Activated CD4-positive, alpha-beta T cell treated with anti-CD3 and anti-CD28 coated beads, Interleukin-10, Interleukin-2, amounts not matched to agents 100 ng/mL and 50 ng/mL, durations not matched to agents 16 hours and 8 hours (primary cell): Measurements from ENCODE around the gene SYNM.
"Not testable (repeated sequence)": the region's sequence is repeated elsewhere in the genome, so short reads cannot be mapped to it uniquely, and the experiment has no call there.

ENCODE experiments used
- DNase-seq: peaks from one replicate; pipeline ENCODE4 v3.0.0-alpha.2; 2020

The SYNM gene, protein sequence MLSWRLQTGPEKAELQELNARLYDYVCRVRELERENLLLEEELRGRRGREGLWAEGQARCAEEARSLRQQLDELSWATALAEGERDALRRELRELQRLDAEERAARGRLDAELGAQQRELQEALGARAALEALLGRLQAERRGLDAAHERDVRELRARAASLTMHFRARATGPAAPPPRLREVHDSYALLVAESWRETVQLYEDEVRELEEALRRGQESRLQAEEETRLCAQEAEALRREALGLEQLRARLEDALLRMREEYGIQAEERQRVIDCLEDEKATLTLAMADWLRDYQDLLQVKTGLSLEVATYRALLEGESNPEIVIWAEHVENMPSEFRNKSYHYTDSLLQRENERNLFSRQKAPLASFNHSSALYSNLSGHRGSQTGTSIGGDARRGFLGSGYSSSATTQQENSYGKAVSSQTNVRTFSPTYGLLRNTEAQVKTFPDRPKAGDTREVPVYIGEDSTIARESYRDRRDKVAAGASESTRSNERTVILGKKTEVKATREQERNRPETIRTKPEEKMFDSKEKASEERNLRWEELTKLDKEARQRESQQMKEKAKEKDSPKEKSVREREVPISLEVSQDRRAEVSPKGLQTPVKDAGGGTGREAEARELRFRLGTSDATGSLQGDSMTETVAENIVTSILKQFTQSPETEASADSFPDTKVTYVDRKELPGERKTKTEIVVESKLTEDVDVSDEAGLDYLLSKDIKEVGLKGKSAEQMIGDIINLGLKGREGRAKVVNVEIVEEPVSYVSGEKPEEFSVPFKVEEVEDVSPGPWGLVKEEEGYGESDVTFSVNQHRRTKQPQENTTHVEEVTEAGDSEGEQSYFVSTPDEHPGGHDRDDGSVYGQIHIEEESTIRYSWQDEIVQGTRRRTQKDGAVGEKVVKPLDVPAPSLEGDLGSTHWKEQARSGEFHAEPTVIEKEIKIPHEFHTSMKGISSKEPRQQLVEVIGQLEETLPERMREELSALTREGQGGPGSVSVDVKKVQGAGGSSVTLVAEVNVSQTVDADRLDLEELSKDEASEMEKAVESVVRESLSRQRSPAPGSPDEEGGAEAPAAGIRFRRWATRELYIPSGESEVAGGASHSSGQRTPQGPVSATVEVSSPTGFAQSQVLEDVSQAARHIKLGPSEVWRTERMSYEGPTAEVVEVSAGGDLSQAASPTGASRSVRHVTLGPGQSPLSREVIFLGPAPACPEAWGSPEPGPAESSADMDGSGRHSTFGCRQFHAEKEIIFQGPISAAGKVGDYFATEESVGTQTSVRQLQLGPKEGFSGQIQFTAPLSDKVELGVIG (N-terminal part only)

DNA sequence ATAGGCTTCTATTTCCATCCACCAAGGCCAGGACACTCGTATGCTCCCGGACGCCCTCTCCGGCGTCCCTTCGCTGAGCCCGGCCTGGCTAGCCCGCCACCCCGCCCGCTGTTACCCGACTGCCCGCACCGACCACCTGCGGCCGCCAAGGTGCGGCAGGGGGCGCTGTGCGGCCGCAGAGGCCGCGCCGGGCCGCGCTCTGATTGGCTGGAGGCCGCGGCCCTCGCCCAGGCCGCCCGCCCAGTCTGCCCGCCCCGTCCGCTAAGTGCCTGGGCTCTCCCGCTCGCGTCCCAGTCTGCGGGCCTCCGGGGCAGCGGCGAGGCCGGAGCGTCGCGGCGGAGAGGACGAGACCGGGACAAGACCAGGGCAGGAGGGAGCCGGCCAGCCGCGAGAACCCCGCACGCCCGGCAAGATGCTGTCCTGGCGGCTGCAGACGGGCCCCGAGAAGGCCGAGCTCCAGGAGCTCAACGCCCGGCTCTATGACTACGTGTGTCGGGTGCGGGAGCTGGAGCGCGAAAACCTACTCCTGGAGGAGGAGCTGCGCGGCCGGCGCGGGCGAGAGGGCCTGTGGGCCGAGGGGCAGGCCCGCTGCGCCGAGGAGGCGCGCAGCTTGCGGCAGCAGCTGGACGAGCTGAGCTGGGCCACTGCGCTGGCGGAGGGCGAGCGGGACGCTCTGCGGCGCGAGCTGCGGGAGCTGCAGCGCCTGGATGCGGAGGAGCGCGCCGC, at the start of gene SYNM:
Gene SYNM (plus strand): TSS at position 293 of the 726 bp plus-strand sequence. CDS start 120 bp downstream, at position 413.
- DNase-seq, result peak; percentile 66

DNA sequence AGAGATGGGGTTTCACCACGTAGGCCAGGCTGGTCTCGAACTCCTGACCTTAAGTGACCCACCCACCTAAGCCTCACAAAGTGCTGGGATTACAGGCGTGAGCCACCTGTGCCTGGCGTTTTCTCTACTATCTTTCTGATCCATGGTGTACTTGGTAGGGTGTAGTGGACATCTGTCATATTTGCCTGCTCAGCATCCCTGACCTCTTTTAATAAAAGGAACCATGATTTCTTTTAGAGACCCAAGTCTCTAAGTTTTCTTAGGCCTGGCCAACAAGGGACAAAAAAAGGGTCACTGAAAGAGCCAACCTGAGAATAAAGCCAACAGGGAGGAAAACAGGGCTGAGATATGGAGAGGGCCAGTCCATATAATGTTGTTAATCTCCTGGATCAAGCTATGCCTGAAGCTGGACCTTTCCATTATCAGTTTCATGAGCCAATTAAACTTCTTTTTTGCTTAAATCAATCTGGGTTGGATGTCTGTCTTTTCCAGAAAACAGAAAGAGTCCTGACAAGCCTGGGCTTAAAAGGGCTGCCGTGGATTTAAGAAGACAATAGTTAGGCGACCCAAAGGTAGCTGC, 49.2 kb upstream of the SYNM start:
- no peak for DNase-seq

DNA sequence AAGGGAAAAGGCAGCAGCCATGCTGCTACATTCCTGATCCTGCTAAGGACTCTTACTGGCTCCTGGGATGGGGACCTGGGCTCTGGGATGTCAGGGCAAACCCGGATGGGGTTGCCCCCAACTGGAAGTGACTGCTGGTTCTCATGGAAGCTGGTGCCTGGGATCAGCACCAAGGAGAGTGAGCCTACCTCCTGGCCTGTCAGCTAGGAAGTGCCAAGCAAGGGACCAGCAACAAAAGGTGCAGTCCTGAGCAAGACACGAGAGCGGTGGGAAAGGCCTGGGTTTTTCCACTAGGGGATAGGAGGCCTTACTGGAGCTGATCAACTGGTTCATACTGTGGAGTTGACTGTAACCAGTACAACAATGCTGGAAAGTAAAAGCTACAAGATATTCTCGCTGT, 47.9 kb upstream of the SYNM start:
- DNase-seq, result no peak

DNA sequence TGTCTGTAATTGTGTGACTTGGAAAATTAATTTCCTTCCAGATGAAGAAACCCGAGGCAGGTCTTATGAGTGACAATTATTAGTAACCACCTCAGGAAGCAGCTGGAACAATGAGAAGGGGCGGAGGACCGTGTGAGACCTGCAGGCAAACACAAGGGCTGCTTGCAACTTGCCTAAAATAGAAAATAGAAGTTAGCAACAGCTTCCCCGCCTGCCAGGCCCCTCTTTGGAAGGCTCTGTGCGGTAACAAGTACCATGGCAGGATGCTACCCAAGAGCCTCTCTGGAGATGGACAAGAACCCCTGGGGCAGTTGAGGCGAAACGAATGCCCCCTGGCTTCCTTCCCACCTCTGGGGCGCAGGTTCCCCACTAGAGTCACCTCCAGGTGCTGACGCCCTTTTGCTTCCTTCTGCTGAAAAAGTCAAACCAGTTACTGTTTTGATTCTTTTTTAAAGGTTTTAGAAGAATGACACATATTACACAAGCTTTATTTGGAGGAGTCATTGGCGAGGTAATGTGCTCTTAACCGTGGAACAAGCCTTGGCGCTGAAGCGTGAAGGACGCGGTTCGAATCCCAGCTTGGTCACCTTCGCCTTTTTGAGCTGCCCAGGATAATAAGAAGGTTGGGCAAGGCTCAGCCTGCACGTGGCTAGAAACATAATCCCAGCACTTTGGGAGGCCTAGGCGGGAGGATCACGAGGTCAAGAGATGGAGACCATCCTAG, 47.0 kb upstream of the SYNM start:
- DNase-seq, result no peak

DNA sequence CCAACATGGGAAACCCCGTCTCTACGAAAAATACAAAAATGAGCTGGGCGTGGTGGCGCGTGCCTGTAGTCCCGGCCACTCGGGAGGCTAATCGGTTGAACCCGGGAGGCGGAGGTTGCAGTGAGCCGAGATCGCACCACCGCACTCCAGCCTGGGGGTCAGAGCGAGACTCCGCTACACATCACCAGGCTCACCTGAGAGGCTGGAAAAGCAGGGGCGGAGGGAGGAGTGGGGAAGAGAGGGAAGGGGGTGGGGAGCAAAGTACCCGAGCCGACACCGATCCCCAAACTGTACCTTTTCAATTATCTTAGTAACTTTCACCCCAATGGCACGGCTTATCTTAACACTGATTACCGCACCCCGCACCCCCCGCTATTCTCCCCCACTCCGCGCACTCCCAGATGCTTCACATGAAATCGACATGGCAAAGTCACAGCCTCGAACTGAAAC, 46.4 kb upstream of the SYNM start:
- DNase-seq, result no peak

DNA sequence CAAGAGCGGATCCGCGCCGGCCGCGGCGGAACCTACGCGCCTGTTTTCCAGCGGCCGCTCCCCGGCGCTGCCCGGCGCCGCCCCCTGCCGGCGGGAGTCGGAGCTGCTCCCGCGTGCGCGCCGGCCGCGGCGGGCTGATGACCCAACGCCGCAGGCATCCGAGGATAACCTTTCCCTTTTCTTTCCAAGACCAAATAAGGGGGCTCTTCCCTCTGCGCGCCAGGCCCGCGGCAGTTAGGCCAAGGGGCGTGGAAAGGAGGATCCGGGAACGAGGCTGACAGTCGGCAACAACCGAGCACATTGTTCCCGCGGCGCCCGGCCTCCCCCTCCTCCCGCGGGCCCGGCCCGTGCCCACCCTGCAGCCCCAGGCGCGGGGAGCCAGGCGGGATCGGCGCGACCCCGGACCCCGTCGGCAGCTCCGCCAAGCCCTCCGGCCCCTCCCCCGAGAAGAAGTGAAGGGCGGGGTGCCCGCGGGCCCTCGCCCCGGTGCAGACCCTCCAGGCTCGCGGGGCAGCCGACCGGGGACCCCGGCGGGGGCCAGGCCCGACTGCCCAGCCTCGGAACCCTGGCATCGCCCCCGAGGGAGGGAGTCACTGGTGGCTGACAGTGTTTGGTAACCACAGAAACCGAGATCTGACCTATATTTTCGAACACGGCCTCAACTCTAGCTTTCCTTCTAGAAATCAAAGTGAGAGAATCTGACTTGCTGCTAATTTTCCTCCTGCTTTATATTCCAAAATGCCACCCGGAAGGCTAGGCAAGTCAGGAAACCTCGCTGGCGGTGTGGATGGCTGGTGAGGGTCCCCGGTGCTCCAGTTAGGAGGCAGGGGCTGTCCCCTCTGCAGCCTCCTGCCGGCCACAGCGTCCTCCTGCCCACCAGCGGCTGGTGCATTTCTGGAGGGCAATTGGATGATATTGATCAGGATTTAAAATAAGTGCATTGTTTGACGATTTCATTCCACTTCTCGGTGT, 45.6 kb upstream of the SYNM start:
- DNase-seq, result peak; percentile 65

DNA sequence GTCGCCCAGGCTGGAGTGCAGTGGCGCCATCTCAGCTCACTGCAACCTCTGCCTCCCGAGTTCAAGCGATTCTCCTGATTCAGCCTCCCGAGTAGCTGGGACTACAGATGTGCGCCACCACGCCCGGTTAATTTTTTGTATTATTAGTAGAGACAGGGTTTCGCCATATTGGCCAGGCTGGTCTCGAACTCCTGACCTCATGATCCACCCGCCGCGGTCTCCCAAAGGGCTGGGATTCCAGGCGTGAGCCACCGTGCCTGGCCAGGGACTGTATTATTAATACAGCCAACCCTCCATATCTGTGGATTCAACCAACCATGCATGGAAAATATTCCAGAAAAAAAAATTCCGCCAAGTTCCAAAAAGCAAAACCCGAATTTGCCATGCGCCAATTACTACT, 44.7 kb upstream of the SYNM start:
- DNase-seq, result not testable (repeated sequence)

DNA sequence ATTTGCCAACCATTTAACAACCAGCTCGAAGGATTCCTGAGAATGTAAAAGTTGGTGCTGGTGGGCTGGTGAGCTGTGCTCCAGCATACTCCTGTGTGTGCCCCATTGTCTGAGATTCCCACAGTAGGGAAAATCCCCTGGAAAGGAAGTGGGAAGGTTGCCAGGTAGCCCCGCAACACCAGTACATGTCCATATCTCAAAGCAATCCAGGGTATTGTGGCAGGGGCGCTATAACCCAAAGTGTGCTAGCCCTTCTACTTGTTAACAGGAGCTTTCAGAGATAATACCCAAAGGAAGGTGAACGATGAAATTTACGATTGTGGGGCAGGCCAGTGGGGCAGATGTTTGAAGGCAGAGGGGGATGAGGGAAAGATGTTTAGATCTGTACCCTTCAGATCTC, 42.7 kb upstream of the SYNM start:
- no peak for DNase-seq

DNA sequence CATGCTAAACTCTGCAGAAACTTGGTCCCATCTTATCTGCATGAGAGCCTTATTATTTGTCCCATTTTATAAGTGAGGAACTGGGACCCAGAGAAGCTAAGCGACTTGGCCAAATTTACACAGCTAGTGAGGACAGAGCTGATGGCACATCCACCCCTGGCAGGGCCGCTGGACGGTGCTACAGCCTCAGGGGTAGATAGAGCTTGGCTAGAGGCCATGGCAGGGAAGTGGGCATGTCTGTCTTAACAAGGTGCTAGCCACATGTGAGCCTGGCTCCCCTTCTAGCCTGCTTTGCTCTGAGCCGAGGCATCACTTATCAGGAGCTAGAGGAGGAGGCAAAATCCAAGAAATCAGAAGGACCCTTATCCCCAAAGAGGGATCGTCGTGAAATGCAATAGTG, 36.7 kb upstream of the SYNM start:
- DNase-seq, result no peak

DNA sequence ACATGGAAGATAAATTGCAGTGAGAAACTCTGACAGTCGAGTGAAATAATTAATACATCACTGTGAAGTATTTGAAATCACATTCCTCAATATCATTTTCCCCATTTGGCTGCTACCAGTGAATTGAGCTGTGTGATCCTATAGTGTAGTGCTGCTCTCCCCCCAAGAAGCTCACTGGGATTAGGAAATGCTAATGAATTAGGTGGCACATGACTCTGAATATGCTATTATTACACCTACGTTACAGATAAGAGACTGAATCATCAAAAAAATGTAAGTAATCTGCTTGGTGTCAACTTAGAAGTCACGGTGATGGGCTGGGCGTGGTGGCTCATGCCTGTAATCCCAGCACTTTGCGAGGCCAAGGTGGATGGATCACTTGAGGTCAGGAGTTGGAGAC, 34.7 kb upstream of the SYNM start:
- DNase-seq, result no peak

DNA sequence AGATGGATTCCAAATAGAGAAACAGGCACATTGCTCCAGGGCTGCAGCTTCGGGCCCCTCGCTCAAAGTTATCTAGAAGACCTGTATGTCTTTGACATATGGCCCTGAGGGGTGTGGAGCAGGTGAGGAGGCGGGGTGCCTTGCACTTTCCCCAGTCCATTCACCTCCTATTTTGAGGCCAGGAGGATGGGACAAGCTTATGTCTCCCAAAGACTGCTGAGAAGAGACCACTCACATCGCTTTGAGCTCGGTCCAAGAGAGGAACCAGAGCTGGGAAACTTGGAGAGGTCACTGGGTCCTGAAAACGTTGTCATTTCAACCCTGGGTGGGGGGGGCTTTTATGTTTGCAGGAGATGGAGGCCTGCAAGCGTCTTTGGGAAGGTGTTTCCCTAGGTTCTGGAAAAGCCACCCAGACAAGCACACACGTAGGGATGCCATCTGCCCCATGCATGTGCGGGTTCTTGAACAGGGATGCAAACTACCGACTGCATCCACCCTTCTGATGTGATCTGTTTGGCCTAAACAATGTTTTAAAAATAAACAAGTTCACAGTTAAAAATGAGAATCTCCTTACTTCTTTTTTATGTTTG, 33.7 kb upstream of the SYNM start:
- no peak for DNase-seq

DNA sequence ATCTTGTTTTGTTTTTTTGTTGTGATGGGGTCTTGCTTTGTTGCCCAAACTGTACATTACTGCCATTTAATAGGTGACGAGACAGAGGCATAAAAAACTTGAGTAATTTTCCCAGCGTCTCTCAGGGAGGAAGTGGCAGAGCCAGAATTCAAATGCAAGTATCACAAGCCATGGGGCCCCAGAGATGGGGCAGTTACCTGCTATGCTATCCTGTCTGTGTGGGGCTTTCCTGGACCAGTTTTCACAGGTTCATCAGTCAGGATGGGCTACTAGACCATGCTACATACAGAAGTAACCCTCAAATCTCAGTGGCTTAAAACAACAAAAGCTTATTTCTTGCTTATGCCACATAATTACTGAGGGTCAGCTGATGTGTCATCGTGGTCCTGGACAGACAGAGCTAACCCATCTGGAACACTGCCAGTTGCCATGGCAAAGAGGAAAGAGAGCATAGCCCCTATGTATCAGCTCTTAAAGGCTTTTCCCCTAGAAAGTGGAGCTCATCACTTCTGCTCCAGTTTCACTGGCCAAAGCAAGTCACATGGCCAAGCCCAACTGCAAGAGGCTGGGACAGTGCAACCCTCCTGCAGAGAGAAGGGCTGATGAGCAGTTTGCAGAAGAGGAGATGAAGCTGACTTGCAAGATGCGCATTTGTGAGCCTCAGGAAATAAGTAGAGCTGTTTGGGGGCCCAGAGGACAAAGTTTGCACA, 31.7 kb upstream of the SYNM start:
- no peak for DNase-seq

DNA sequence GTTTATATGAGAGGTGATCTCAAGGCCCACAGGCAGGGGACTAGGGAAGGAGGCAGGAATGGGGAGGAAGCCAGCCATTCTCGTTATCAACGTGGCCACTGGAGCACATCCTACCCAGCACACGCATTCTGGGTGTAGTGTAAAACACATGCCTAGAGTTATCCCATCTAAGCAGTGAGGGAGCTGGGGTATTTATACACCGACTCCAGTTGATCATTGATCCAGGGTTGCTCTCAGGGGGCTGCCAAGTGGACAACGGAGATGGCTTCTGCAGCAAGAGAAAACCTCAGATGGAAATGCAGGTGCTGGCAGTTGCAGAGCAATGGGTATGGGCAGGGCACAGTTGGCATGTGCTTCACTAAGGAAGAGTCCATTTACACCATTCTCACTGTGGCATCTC, 30.4 kb upstream of the SYNM start:
- DNase-seq, result no peak

DNA sequence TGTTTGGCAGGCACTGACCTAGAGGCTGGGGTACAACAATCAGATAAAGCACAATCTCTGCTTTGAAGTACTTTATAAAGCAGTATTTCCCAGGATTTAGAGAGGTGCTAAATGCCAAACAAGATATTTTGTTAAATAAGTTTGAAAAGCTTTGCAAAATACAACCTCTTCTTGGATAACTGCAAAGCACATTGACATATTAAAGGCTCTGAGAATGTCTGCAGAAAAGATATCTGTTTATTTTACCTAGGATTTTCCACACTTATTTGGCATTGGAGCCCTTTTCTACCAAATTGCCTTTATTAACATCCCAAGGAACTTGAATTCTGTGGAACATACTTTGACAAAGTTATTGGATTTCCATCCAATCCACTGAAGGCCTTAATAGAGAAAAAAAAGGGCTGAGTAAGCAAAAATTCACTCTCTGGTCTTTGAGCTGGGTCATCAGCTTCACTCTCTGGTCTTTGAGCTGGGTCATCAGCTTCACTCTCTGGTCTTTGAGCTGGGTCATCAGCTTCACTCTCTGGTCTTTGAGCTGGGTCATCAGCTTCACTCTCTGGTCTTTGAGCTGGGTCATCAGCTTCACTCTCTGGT, 29.7 kb upstream of the SYNM start:
- DNase-seq, result not testable (repeated sequence)

DNA sequence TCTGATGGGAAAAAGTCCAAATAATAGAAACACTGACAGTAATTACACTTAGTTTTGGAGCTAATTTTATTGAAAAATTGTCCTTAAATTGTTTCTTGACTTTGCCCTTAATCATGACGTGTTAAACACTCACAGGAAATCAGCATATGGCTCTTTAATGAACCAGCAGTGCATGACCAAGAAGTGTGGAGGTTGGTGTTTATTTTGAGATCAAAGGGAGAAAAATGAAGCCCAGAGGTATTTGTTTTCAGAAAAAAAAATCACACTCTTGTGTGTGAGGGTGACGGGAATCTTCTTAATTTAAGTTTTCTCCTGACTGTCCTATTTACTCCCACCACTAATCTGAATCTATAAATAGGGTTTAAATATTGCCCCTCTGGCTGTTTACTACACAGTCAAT, 28.8 kb upstream of the SYNM start:
- DNase-seq, result no peak

DNA sequence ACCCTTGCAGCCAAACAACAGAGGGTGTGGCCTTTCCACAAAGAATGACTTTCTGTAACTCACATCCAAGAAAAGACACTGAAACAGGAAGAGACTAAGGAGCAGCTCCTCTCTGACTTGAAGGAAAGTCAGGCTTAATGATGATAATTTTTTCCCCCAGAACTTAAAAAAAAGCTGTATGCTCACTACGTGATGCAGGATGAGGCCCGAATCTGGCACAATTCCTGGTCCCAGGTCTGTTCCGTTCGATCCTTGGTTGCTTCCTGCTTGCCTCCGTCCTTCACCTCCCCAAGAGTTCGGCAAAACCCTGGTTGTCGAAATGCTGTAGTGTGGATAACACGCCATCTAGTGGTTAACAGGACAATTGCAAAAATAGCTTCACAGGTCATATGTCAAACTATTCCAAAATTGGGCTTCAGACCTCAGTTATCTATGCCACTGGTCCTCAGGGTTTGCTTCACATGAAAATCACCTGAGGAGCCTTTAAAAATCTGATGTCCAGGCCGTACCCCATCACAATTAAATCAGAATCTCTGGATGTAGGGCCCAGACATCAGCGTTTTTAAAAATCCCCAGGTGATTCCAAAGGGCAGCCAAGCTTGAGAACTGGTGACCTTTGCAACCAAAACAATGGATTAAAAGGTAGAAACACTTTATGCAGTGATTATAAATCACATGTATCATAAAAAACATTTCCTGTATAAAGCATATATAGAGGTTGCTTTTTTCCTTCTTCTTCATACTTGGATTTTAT, 28.1 kb upstream of the SYNM start:
- peak; percentile 78 for DNase-seq

DNA sequence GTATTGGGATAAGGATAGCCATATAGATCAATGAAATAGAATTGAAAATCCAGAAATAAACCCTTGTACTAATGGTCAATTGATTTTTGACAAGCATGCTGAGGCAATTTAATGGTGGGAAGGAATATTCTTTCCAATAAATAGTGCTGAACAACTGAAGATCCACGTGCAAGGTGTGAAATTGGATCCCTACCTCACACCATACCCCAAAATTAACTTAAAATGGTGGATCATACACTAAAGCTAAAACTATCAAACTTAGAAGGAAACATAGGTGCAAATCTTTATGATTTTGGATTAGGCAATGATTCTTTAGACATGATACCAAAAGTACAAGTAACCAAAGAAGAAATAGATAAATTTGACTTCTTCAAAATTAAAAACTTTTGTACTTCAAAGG, 22.1 kb upstream of the SYNM start:
- DNase-seq, result no peak

DNA sequence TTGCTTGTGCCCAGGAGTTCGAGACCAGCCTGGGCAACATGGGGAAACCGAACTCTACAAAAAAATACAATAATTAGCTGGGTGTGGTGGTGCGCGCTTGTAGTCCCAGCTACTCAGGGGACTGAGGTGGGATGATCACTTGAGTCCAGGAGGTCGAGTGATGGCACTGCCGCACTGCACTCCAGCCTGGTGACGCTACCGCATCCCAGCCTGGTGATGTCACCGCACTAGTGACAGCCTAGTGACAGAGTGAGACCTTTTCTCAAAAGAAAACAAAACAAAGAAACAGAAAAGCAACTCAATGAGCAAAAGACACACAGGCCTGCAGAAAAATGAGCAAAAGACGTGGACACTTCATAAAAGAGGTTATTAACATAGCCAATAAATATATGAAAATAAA, 19.9 kb upstream of the SYNM start:
- DNase-seq, result no peak
